Measurements from ENCODE around the gene KLRF1. TPM values are rescaled to one million over a fixed set of nuclear protein-coding genes. Genes with fewer than 3 reads are reported as not detected.

KLRF1 gene
- total and polyA plus RNA-seq, 2 experiments from 2014 or later, result 0.50 TPM; not detected in 1

DNA sequence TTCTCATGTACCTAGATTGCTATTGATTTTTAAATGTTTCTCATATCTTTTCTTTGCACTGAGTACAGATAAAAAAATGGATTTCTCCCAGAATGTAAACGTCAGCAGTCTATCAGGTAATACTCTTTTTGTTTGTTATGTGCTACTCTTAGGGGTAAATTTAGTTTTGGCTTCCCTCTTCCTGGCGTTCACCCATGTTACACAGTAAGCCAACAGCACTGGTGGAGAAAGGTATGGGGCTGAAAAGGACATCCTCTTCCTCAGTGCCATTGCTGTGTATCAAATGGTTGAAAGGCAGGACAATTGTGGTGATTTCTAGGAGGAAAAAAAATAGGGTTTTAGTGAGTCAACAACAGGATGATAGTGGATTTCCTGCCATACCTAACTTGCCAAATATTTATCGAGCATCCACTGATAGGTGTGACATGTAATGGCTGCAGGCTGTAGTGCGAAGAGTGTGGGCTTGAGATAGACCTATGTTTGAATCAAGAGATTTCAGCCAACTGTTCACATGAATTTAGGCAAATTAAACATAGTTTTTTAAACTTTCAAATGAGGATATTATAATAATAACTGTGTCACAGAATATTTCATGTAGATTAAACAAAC lies 61.5 kb downstream of the KLRF1 start (continued):
- TF ChIP-seq, protein P1, sequence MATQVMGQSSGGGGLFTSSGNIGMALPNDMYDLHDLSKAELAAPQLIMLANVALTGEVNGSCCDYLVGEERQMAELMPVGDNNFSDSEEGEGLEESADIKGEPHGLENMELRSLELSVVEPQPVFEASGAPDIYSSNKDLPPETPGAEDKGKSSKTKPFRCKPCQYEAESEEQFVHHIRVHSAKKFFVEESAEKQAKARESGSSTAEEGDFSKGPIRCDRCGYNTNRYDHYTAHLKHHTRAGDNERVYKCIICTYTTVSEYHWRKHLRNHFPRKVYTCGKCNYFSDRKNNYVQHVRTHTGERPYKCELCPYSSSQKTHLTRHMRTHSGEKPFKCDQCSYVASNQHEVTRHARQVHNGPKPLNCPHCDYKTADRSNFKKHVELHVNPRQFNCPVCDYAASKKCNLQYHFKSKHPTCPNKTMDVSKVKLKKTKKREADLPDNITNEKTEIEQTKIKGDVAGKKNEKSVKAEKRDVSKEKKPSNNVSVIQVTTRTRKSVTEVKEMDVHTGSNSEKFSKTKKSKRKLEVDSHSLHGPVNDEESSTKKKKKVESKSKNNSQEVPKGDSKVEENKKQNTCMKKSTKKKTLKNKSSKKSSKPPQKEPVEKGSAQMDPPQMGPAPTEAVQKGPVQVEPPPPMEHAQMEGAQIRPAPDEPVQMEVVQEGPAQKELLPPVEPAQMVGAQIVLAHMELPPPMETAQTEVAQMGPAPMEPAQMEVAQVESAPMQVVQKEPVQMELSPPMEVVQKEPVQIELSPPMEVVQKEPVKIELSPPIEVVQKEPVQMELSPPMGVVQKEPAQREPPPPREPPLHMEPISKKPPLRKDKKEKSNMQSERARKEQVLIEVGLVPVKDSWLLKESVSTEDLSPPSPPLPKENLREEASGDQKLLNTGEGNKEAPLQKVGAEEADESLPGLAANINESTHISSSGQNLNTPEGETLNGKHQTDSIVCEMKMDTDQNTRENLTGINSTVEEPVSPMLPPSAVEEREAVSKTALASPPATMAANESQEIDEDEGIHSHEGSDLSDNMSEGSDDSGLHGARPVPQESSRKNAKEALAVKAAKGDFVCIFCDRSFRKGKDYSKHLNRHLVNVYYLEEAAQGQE (IDR thresholded peaks at IDR 0.05; ENCODE audit: unreplicated experiment), result no peak
- TF ChIP-seq STAT1 (IDR thresholded peaks at IDR 0.05; ENCODE audit: unreplicated experiment) (no peak), EZH2 (IDR thresholded peaks at IDR 0.05; ENCODE audit: low read depth, unreplicated experiment) (no peak), JUNB (IDR thresholded peaks at IDR 0.05; ENCODE audit: unreplicated experiment) (no peak)

Other genes starting within 250 kb of the KLRF1 start
- not detected in 2 replicates for gene KLRB1, start 219.6 kb upstream of the KLRF1 start, total RNA-seq (2014; rRNA removed; shearing (Covaris generic))
- 0.18 TPM in 1 of 2 replicates, not detected in the other for gene KLRB1, start 219.6 kb upstream of the KLRF1 start, polyA plus RNA-seq (2016; fragmentation: Nextera tagmentation; extraction: Ambion mirVana)
- 3.8 and 7.1 TPM in 2 replicates for gene CLEC2D, start 157.8 kb upstream of the KLRF1 start, total RNA-seq (2014; rRNA removed; shearing (Covaris generic))
- gene CLEC2D, start 157.8 kb upstream of the KLRF1 start, polyA plus RNA-seq (2016; fragmentation: Nextera tagmentation; extraction: Ambion mirVana), result 4.6 and 6.9 TPM in 2 replicates
- gene CLECL1, start 94.4 kb upstream of the KLRF1 start, total RNA-seq (2014; rRNA removed; shearing (Covaris generic)), result not detected in 2 replicates
- gene CLECL1, start 94.4 kb upstream of the KLRF1 start, polyA plus RNA-seq (2016; fragmentation: Nextera tagmentation; extraction: Ambion mirVana), result not detected in 2 replicates
- not detected in 2 replicates for gene CD69, start 66.6 kb upstream of the KLRF1 start, total RNA-seq (2014; rRNA removed; shearing (Covaris generic))
- 0.12 TPM in 1 of 2 replicates, not detected in the other for gene CD69, start 66.6 kb upstream of the KLRF1 start, polyA plus RNA-seq (2016; fragmentation: Nextera tagmentation; extraction: Ambion mirVana)
- not detected in 2 replicates for gene CLEC2B, start 41.9 kb downstream of the KLRF1 start, total RNA-seq (2014; rRNA removed; shearing (Covaris generic))
- not detected in 2 replicates for gene CLEC2B, start 41.9 kb downstream of the KLRF1 start, polyA plus RNA-seq (2016; fragmentation: Nextera tagmentation; extraction: Ambion mirVana)
- not detected in 2 replicates for gene KLRF2, start 54.0 kb downstream of the KLRF1 start, total RNA-seq (2014; rRNA removed; shearing (Covaris generic))
- not detected in 2 replicates for gene KLRF2, start 54.0 kb downstream of the KLRF1 start, polyA plus RNA-seq (2016; fragmentation: Nextera tagmentation; extraction: Ambion mirVana)
- gene CLEC2A, start 104.9 kb downstream of the KLRF1 start, total RNA-seq (2014; rRNA removed; shearing (Covaris generic)), result not detected in 2 replicates
- not detected in 2 replicates for gene CLEC2A, start 104.9 kb downstream of the KLRF1 start, polyA plus RNA-seq (2016; fragmentation: Nextera tagmentation; extraction: Ambion mirVana)
- gene CLEC12A, start 143.9 kb downstream of the KLRF1 start, total RNA-seq (2014; rRNA removed; shearing (Covaris generic)), result not detected in 2 replicates
- gene CLEC12A, start 143.9 kb downstream of the KLRF1 start, polyA plus RNA-seq (2016; fragmentation: Nextera tagmentation; extraction: Ambion mirVana), result not detected in 2 replicates
- gene CLEC1B, start 171.6 kb downstream of the KLRF1 start, total RNA-seq (2014; rRNA removed; shearing (Covaris generic)), result not detected in 2 replicates
- not detected in 2 replicates for gene CLEC1B, start 171.6 kb downstream of the KLRF1 start, polyA plus RNA-seq (2016; fragmentation: Nextera tagmentation; extraction: Ambion mirVana)
- not detected in 2 replicates for gene CLEC12B, start 183.1 kb downstream of the KLRF1 start, total RNA-seq (2014; rRNA removed; shearing (Covaris generic))
- gene CLEC12B, start 183.1 kb downstream of the KLRF1 start, polyA plus RNA-seq (2016; fragmentation: Nextera tagmentation; extraction: Ambion mirVana), result not detected in 2 replicates
- not detected in 2 replicates for gene CLEC9A, start 203.2 kb downstream of the KLRF1 start, total RNA-seq (2014; rRNA removed; shearing (Covaris generic))
- gene CLEC9A, start 203.2 kb downstream of the KLRF1 start, polyA plus RNA-seq (2016; fragmentation: Nextera tagmentation; extraction: Ambion mirVana), result not detected in 2 replicates

All from GM23338 (cell line).